SK-MEL-5 (cell line): ENCODE data around the gene S100A8. TPM values are rescaled to one million over a fixed set of nuclear protein-coding genes. Genes with fewer than 3 reads are reported as not detected.
A peak's percentile ranks its signal among the peaks of the same experiment; 100 is the strongest.
"Not testable (repeated sequence)": the region's sequence is repeated elsewhere in the genome, so short reads cannot be mapped to it uniquely, and the experiment has no call there.

Experiments
- DNase-seq: peaks from one replicate; pipeline ENCODE4 v3.0.0-alpha.2; 2016; ENCODE audit warnings: low read depth, low spot score
- in situ Hi-C: cut with HindIII; loops from 2 replicates; pipeline ENCODE4 v1.10.0; 2016; ENCODE audit warnings: low sequenced_read_pairs, high pct_unique_total_duplicates, low pct_unique_long_range_greater_than_20kb
- total RNA-seq: library from RNA; depleted of rRNA; stranded (reverse); fragments of >200 nt; shearing (Covaris generic); gene quantifications from 2 replicates; pipeline ENCODE4 v1.2.3, GENCODE V29; 2014

The S100A8 gene
- total RNA-seq, 1 experiment from 2014 or later, result not detected

GRCh38 chr1:153420306-153420705, 29.4 kb upstream of the S100A8 start:
- in situ Hi-C loops, result no loop called here
- no peak for DNase-seq

GRCh38 chr1:153419436-153419793, 28.5 kb upstream of the S100A8 start:
- DNase-seq, in situ Hi-C loops: not testable (repeated sequence)

DNA sequence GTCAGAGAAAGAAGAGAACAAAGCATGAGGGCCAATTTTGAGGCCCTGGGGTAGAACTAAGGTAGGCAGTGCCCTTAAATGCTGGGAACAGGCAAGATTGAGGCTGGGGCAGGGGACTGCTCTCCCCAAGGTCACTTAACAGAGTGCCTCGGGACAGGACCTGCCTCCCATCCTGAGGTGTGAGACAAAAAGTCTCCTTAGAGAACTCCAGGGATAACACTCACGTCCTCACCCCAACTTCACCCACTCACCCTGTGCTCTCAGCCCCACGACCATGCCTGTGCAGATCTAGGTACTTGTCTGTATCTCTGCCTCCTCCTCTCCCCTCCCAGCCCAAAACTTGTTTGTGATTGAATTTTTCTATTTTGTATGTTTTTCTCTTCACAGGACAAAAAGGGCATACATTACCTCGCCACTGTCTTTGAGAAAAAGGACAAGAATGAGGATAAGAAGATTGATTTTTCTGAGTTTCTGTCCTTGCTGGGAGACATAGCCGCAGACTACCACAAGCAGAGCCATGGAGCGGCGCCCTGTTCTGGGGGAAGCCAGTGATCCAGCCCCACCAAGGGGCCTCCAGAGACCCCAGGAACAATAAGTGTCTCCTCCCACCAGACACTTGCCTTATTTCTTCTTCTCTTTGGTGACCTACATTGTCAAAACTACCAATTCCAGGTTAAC, 28.0 kb upstream of the S100A8 start:
- in situ Hi-C loops, DNase-seq: not testable (repeated sequence)

DNA sequence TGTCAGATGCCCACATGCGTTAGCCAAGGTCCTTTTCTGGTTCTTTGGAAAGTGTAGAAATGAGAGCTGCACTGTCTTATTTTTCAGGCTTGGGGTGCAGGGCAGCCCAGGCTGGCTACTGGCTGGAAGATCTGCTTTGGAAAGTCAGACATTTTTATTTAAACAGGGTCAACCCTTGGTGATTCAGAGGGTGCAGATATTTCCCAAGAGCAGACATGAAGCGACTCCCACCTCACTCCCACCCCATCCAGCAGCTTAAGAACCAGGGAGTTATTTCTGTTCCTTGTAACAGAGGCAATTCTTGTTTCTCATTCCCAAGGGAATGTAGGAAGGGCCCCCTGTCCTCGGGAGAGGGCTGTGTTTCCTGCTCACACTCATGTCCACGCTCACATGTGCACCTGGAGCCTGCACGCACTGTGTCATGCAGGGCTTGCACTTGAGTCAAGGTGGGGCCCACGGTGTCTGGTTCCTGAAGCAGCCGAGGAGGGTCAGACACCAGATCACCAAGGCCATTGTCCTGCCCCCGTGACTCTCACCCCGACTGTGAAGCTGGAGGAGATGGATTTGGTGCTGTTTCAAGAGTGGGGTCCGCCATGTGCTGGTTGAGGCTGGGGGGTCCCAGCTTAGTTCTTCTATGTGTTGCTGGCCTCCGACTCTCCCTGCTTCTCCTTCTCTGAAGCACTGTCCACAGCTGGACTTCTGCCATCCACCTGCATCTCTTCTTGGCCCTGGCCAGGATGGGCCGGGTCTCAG, 26.4 kb upstream of the S100A8 start:
- DNase-seq, result no peak
- in situ Hi-C loops, result no loop called here

GRCh38 chr1:153415850-153416570, 25.1 kb upstream of the S100A8 start, which contains the start of gene S100A7A:
Gene S100A7A (plus strand): TSS chr1:153416520. CDS start chr1:153418083, 1,563 bp downstream.
- DNase-seq, result no peak
- in situ Hi-C loops, result no loop called here

DNA sequence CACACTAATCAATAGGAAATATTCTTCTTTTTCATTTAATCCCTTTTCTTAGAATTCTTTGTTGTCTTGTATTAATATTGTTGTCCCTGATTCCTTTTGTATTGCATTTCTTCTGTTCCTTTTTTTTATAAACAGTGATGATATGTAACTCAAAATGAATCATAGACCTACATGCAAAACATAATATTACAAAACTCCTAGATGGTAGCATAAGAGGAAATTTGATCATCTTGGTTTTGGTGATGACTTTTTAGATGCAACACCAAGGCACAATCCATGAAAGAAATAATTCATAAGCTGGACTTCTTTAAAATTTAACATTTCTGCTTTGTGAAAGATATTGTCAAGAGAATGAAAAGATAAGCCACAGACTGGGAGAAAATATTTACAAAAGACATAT, 23.1 kb upstream of the S100A8 start:
- DNase-seq, in situ Hi-C loops: not testable (repeated sequence)

GRCh38 chr1:153407274-153407673, 16.4 kb upstream of the S100A8 start:
- in situ Hi-C loops, DNase-seq: not testable (repeated sequence)

- DNase-seq, in situ Hi-C loops: not testable (repeated sequence)
Measured at GRCh38 chr1:153405825-153406599, 15.1 kb upstream of the S100A8 start.

DNA sequence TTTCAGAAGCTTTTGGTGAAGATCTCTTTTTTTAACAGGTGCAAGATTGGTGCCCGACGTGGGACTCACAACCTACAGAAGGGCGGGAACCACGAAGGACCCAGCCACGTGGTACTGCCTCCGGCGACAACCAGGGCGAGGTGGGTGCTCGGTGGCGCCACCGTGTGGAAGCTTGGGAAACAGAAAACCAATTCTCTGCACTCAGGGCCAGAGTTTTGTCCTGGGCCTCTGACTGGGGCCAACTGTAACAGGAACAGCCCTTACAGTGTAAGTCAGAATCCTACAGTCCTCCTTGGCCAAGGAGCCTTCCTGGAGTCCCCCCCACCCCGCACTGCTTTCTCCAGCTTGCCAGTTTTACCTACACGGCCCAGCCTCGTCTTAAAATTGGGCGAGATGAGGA, 13.9 kb upstream of the S100A8 start:
- DNase-seq, result peak; percentile 69
- in situ Hi-C loops, result no loop called here

- in situ Hi-C loops, result no loop called here
- no peak for DNase-seq
Measured at GRCh38 chr1:153404086-153404635, 13.3 kb upstream of the S100A8 start.

GRCh38 chr1:153403421-153404085, 12.7 kb upstream of the S100A8 start:
- in situ Hi-C loops, result no loop called here
- no peak for DNase-seq

GRCh38 chr1:153402226-153402625, 11.4 kb upstream of the S100A8 start:
- no peak for DNase-seq
- in situ Hi-C loops, result no loop called here

DNA sequence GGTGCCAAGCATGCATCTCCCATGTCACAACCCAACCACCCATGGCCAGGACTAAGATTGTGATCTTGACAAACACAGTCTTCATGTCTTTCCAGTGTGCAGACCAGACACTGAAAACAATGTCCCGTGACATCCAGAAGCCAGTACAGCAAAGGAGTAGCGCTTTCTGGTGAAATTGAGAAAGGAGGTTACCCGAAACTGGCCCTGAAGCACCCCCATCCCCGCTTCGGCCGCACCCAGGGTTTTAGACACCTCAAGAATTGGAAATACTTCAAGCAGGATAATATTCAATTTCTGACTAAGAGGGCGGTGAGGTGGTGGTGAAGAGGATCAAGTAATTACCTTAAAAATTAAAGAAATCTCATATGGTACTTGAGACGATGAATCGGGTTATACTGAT, 10.6 kb upstream of the S100A8 start:
- no peak for DNase-seq
- in situ Hi-C loops, result no loop called here

GRCh38 chr1:153400244-153400643, 9.4 kb upstream of the S100A8 start:
- DNase-seq, result peak; percentile 22

GRCh38 chr1:153399401-153400055, 8.7 kb upstream of the S100A8 start:
- no peak for DNase-seq
- in situ Hi-C loops, result no loop called here

More at GRCh38 chr1:153400244-153400643, 9.4 kb upstream of the S100A8 start:
- in situ Hi-C loops, result no loop called here

GRCh38 chr1:153397924-153398651, 7.2 kb upstream of the S100A8 start:
- DNase-seq, result no peak
- in situ Hi-C loops, result no loop called here
